Colonic mucosa (tissue), 4 donors: Measurements from ENCODE around the gene CLN6. TPM values are rescaled to one million over a fixed set of nuclear protein-coding genes. Genes with fewer than 3 reads are reported as not detected.

Source experiments
- DNase-seq: peaks from one replicate; pipeline ENCODE4 v3.0.0-alpha.2; 2020
- H3K27ac ChIP-seq: fragments of 200-600 bp; one replicate; pipeline ENCODE4 v1.8.0; 2021
- H3K27me3 ChIP-seq: fragments of 200-600 bp; one replicate; pipeline ENCODE4 v1.8.0; 2021
- H3K36me3 ChIP-seq: fragments of 200-600 bp; one replicate; pipeline ENCODE4 v1.8.0; 2021
- H3K4me1 ChIP-seq: fragments of 200-600 bp; one replicate; pipeline ENCODE4 v1.8.0; 2021; ENCODE audit warnings: mild to moderate bottlenecking
- H3K4me3 ChIP-seq: fragments of 200-600 bp; one replicate; pipeline ENCODE4 v1.8.0; 2021
- H3K9ac ChIP-seq, 2 donors: one replicate each; pipeline ENCODE4 v1.7.0; 2013; ENCODE audit warnings: control low read depth in 2 of 2, low read depth in 2 of 2, low read length in 2 of 2
- H3K9me3 ChIP-seq: fragments of 200-600 bp; one replicate; pipeline ENCODE4 v1.8.0; 2021
- CTCF ChIP-seq: fragments of 200-600 bp; IDR thresholded peaks from one replicate; pipeline ENCODE4 v1.8.0; 2022; ENCODE audit warnings: antibody characterized with exemption, mild to moderate bottlenecking
- intact Hi-C: fragments of 100-400 bp; cut with DNase I; formaldehyde crosslinking; loops from one replicate; pipeline ENCODE4 v1.14.1; 2022
- total RNA-seq, 2 donors: library from RNA; stranded (reverse); fragmentation: NEBNext Ultra II Directional in 1 of 2; extraction: Animal tissue kit (Norgen Biotek cat#: 25700) in 1 of 2; gene quantifications; one replicate each; pipeline ENCODE4 v1.2.1, GENCODE V29; 2021
- donor health status: healthy.
- donor health status: DM: no; HTN: no; CAD: no.
- donor health status: DM: no; HTN: no; CAD: no.

CLN6 gene
- total RNA-seq, 2 donors from 2014 or later: 18.9 to 55.8 TPM

DNA sequence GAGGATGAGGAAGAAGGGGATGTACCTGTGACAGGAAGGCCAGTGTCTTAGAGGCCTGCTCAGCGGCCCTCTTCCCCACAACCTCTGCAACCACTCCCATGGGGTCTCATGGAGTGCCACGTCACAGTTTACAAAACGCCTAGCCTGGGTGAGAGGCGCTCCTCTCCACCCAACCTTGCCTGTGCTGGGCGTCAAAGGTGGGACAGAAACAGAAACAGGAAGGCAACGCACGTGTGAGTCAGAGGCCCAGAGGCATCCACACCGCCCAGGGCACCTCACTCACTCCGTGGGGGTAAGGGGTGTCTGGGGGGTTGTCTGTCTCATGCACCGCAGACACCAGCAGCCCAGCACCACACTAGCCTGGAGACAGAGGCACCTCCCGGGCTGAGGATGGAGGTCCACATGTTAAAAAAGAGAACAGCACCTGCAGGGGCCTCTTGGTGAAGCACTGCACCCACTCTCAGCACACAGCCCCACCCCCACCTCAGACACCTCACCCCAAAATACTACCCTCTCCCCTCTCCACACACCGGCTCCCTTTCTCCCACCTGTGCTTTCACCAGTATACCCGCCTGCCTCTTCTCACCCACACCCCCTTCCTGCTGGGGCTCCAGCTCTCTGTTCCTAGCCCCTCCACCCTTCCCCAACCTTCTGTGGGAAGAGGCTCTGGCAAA is 19.7 kb downstream of the CLN6 start:
- intact Hi-C loops: no loop called here
- DNase-seq: no peak
- H3K9me3 ChIP-seq: no peaks in the 10 kb centered on the region
- peaks cover 12% of the 10 kb centered on the region for H3K4me1 ChIP-seq
- H3K4me3 ChIP-seq: no peak overlapping the region
- H3K27me3 ChIP-seq: no peaks in the 10 kb centered on the region
- no peak overlapping the region for H3K27ac ChIP-seq
- H3K36me3 ChIP-seq: no peaks in the 10 kb centered on the region
- peak overlapping the region in 1 of 2 donors; percentile 4 for H3K9ac ChIP-seq
- TF ChIP-seq CTCF: no peak

DNA sequence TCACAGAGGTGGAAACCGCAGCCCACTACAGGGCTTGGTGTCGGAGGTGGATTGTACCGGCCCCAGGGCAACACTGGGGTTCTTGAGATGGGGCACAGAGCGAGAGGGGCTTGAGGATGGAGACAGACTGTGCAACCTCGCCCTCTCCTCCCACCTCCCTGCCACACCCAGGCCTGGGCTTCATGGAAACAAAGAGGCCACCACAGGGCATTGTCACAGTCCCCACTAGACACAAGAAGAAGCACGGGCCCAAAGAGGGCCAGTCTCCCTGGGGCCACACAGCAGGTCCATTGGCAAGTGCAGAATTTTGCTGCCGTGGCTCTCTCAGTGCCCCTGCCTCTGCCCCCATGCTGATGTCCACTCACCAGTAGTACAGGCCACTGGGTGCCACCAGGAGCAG is 20.3 kb downstream of the CLN6 start:
- Histone ChIP-seq H3K9me3 (no peaks in the 10 kb centered on the region), H3K9ac (no peak overlapping the region), H3K27me3 (no peaks in the 10 kb centered on the region), H3K4me3 (no peak overlapping the region), H3K36me3 (no peaks in the 10 kb centered on the region), H3K4me1 (peaks cover 12% of the 10 kb centered on the region), H3K27ac (no peak overlapping the region)
- no peak for DNase-seq
- intact Hi-C loops: no loop called here
- TF ChIP-seq CTCF: no peak

- intact Hi-C loops: no loop called here
- no peak overlapping the region for H3K9ac ChIP-seq
- H3K27me3 ChIP-seq: no peaks in the 10 kb centered on the region
- H3K9me3 ChIP-seq: no peaks in the 10 kb centered on the region
- H3K4me1 ChIP-seq: peaks cover 12% of the 10 kb centered on the region
- H3K27ac ChIP-seq: no peak overlapping the region
- no peak overlapping the region for H3K4me3 ChIP-seq
- DNase-seq: no peak
- no peaks in the 10 kb centered on the region for H3K36me3 ChIP-seq
- TF ChIP-seq CTCF: no peak
Measured at GRCh38 chr15:68208636-68209240, 20.8 kb downstream of the CLN6 start.

- Histone ChIP-seq H3K27ac (no peak overlapping the region), H3K27me3 (no peaks in the 10 kb centered on the region), H3K9me3 (no peaks in the 10 kb centered on the region), H3K9ac (no peak overlapping the region), H3K4me1 (peaks cover 12% of the 10 kb centered on the region), H3K4me3 (no peak overlapping the region), H3K36me3 (no peaks in the 10 kb centered on the region)
- intact Hi-C loops: no loop called here
- DNase-seq: no peak
- TF ChIP-seq CTCF: no peak
Measured at GRCh38 chr15:68208136-68208535, 21.4 kb downstream of the CLN6 start.

DNA sequence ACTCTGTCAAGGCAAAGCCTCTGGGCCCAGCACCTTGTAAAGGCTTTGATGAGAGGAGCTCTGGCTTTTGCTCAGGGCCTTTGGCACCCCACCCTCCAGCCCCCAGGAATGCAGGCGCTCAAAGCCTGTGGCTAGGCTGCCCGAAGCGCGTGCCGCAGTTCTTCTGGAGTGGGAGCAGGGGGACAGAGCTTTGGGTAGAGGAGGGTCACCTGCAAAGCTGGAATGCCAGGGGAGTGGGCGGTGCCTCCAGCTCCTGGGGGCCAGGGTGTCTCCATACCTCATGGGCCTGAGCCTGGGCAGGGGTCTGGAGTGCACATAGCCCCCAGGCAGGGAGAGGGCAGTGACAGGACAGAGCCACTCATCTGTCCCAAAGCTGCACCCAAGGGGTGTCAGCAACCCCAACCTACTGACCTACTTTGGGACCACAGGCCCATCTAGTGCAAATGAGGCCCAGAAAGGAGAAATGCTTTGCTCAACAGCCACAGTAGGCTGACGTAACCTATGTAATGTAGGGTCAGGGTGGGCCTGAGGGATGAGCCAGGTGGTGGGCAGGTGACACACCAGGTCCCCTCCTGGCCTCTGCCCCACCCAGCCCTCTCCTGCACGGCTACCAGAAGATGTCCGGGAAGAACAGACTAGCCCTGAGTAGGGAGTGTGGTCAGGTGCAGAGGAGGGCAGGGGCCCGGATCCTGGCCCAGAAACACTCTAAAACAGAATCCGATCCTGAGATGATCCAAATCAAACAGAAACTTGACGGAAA is 22.2 kb downstream of the CLN6 start:
- H3K9ac ChIP-seq: no peak overlapping the region
- DNase-seq: no peak
- H3K4me1 ChIP-seq: peaks cover 12% of the 10 kb centered on the region
- intact Hi-C loops: no loop called here
- H3K27me3 ChIP-seq: no peaks in the 10 kb centered on the region
- no peaks in the 10 kb centered on the region for H3K36me3 ChIP-seq
- H3K4me3 ChIP-seq: no peak overlapping the region
- no peaks in the 10 kb centered on the region for H3K9me3 ChIP-seq
- TF ChIP-seq CTCF: no peak
- H3K27ac ChIP-seq: peak overlapping the region; percentile 96
